GM18502 (cell line): ENCODE data around the gene SLC27A6.
"Not testable (repeated sequence)": the region's sequence is repeated elsewhere in the genome, so short reads cannot be mapped to it uniquely, and the experiment has no call there.

Experiments
- ATAC-seq: cut with Tn5 transposase; IDR thresholded peaks from one replicate; pipeline ENCODE4 v1.9.1; 2021; ENCODE audit warnings: mild to moderate bottlenecking; ENCODE audit not compliant: unreplicated experiment, poor library complexity

Gene SLC27A6

GRCh38 chr5:128965011-128965637 lies at the start of gene SLC27A6:
Gene SLC27A6 (plus strand): TSS chr5:128965488. CDS start chr5:128966138, 650 bp downstream.
- ATAC-seq: peak; percentile 62

GRCh38 chr5:128919542-128919941 lies 45.7 kb upstream of the SLC27A6 start:
- no peak for ATAC-seq

GRCh38 chr5:128920345-128921215 lies 44.7 kb upstream of the SLC27A6 start:
- no peak for ATAC-seq

- ATAC-seq: no peak
Measured at GRCh38 chr5:128924299-128924698, 41.0 kb upstream of the SLC27A6 start.

- ATAC-seq: no peak
Measured at GRCh38 chr5:128925973-128926372, 39.3 kb upstream of the SLC27A6 start.

GRCh38 chr5:128927644-128928043 lies 37.6 kb upstream of the SLC27A6 start:
- no peak for ATAC-seq

- not testable (repeated sequence) for ATAC-seq
Measured at GRCh38 chr5:128932232-128932631, 33.1 kb upstream of the SLC27A6 start.

- not testable (repeated sequence) for ATAC-seq
Measured at GRCh38 chr5:128943100-128943499, 22.2 kb upstream of the SLC27A6 start.

- ATAC-seq: no peak
Measured at GRCh38 chr5:128949847-128950546, 15.3 kb upstream of the SLC27A6 start.

GRCh38 chr5:128951301-128951700 lies 14.0 kb upstream of the SLC27A6 start:
- ATAC-seq: not testable (repeated sequence)

GRCh38 chr5:128956164-128956563 lies 9.1 kb upstream of the SLC27A6 start:
- ATAC-seq: no peak

- ATAC-seq: no peak
Measured at GRCh38 chr5:128962211-128962610, 3.1 kb upstream of the SLC27A6 start.

GRCh38 chr5:128965638-128966302 lies 482 bp downstream of the SLC27A6 start:
- no peak for ATAC-seq

- no peak for ATAC-seq
Measured at GRCh38 chr5:128966375-128966774, 1.1 kb downstream of the SLC27A6 start.

- no peak for ATAC-seq
Measured at GRCh38 chr5:128966846-128967245, 1.6 kb downstream of the SLC27A6 start.

- no peak for ATAC-seq
Measured at GRCh38 chr5:128973244-128973643, 8.0 kb downstream of the SLC27A6 start.

GRCh38 chr5:128974567-128974966 lies 9.3 kb downstream of the SLC27A6 start:
- no peak for ATAC-seq

- no peak for ATAC-seq
Measured at GRCh38 chr5:128979761-128980160, 14.5 kb downstream of the SLC27A6 start.

- no peak for ATAC-seq
Measured at GRCh38 chr5:128980917-128981316, 15.6 kb downstream of the SLC27A6 start.

GRCh38 chr5:128984480-128984879 lies 19.2 kb downstream of the SLC27A6 start:
- ATAC-seq: no peak
